GM23338 (cell line): ENCODE measurements around the gene CD79A. TPM values are rescaled to one million over a fixed set of nuclear protein-coding genes. Genes with fewer than 3 reads are reported as not detected.

Experiments
- ATAC-seq: fragments of 200-7000 bp; cut with Tn5 transposase; 3 replicates; pipeline ENCODE4 v1.9.1; 2020
- DNase-seq: peaks from one replicate; pipeline ENCODE4 v3.0.0-alpha.2; 2015; ENCODE audit warnings: low spot score
- H2AFZ ChIP-seq: fragments of 200-600 bp; sonication (generic); 2 replicates; pipeline ENCODE4 v1.8.0; 2016; ENCODE audit warnings: antibody characterized with exemption, mild to moderate bottlenecking, moderate library complexity
- H3F3A ChIP-seq: fragments of 200-600 bp; sonication (generic); replicated peaks from 2 replicates; pipeline ENCODE4 v1.8.0; 2017; ENCODE audit warnings: antibody characterized with exemption, mixed run types, low read depth
- H3K27ac ChIP-seq: fragments of 200-600 bp; sonication (generic); 2 replicates; pipeline ENCODE4 v1.6.1; 2016; ENCODE audit warnings: low read depth
- H3K27me3 ChIP-seq: fragments of 200-600 bp; sonication (generic); 2 replicates; pipeline ENCODE4 v1.8.0; 2016; ENCODE audit warnings: mild to moderate bottlenecking, mixed run types, moderate library complexity; ENCODE audit not compliant: insufficient read depth
- H3K36me3 ChIP-seq: fragments of 200-600 bp; sonication (generic); 2 replicates; pipeline ENCODE4 v1.8.0; 2016; ENCODE audit warnings: mild to moderate bottlenecking; ENCODE audit not compliant: insufficient read depth
- H3K4me1 ChIP-seq: fragments of 200-600 bp; sonication (generic); 2 replicates; pipeline ENCODE4 v1.8.0; 2016; ENCODE audit warnings: mild to moderate bottlenecking, moderate library complexity; ENCODE audit not compliant: insufficient read depth
- H3K4me2 ChIP-seq: fragments of 200-600 bp; sonication (generic); 2 replicates; pipeline ENCODE4 v1.7.1; 2017; ENCODE audit warnings: mixed run types
- H3K4me3 ChIP-seq: fragments of 200-600 bp; sonication (generic); 2 replicates; pipeline ENCODE4 v1.6.1; 2016; ENCODE audit warnings: mixed run types
- H3K79me2 ChIP-seq: fragments of 200-600 bp; sonication (generic); replicated peaks from 2 replicates; pipeline ENCODE4 v1.8.0; 2017; ENCODE audit warnings: mild to moderate bottlenecking; ENCODE audit not compliant: insufficient read depth
- H3K9me2 ChIP-seq: fragments of 200-600 bp; sonication (generic); 2 replicates; pipeline ENCODE4 v1.8.0; 2017; ENCODE audit not compliant: insufficient read depth
- H4K20me1 ChIP-seq: fragments of 200-600 bp; sonication (generic); replicated peaks from 2 replicates; pipeline ENCODE4 v1.8.0; 2017; ENCODE audit warnings: mild to moderate bottlenecking; ENCODE audit not compliant: insufficient read depth
- H3K27ac Mint-ChIP-seq: 2 replicates; pipeline ENCODE4 v1.8.0; 2020; ENCODE audit warnings: inconsistent platforms, mild to moderate bottlenecking, moderate library complexity, mixed read lengths
- H3K27me3 Mint-ChIP-seq: 3 replicates; pipeline ENCODE4 v1.8.0; 2022; ENCODE audit warnings: low read depth, mild to moderate bottlenecking, moderate library complexity, mixed read lengths, inconsistent platforms; ENCODE audit not compliant: insufficient read depth, poor library complexity
- H3K36me3 Mint-ChIP-seq: 3 replicates; pipeline ENCODE4 v1.8.0; 2021; ENCODE audit warnings: low read depth, mild to moderate bottlenecking, inconsistent platforms, moderate library complexity, mixed read lengths
- H3K4me1 Mint-ChIP-seq: 3 replicates; pipeline ENCODE4 v1.8.0; 2020; ENCODE audit warnings: mild to moderate bottlenecking, inconsistent platforms, mixed read lengths
- H3K4me3 Mint-ChIP-seq: 3 replicates; pipeline ENCODE4 v1.8.0; 2021; ENCODE audit warnings: moderate library complexity, mild to moderate bottlenecking, inconsistent platforms, mixed read lengths
- H3K9me3 Mint-ChIP-seq: 3 replicates; pipeline ENCODE4 v1.8.0; 2020; ENCODE audit warnings: moderate library complexity, mild to moderate bottlenecking, inconsistent platforms, mixed read lengths
- CREB1 ChIP-seq: fragments of 250-450 bp; sonication (Bioruptor Pico); IDR thresholded peaks from 2 replicates; pipeline ENCODE4 v1.5.0; 2020; ENCODE audit warnings: low read depth, mild to moderate bottlenecking, moderate library complexity
- CTCF ChIP-seq, 2 experiments: fragments of 200-600 bp in 1 of 2; sonication (generic) in 1 of 2; conservative IDR thresholded peaks; 2 replicates each; pipeline versions ENCODE4 v1.5.1 to v1.6.1; 2016 to 2017; ENCODE audit warnings: antibody characterized with exemption in 2 of 2, low read depth in 2 of 2, mild to moderate bottlenecking in 2 of 2, moderate library complexity in 1 of 2
- EZH2 ChIP-seq: fragments of 200-600 bp; sonication (generic); IDR thresholded peaks from one replicate; pipeline ENCODE4 v1.8.0; 2017; ENCODE audit warnings: antibody characterized with exemption, mild to moderate bottlenecking, low read depth; ENCODE audit not compliant: unreplicated experiment
- JUNB ChIP-seq: IDR thresholded peaks from one replicate; pipeline ENCODE4 v1.6.1; 2016; ENCODE audit warnings: antibody characterized with exemption; ENCODE audit not compliant: unreplicated experiment
- STAT1 ChIP-seq: IDR thresholded peaks from one replicate; pipeline ENCODE4 v1.6.1; 2016; ENCODE audit warnings: antibody characterized with exemption; ENCODE audit not compliant: unreplicated experiment
- ZNF114 ChIP-seq: fragments of 250-450 bp; sonication (Bioruptor Pico); IDR thresholded peaks from 2 replicates; pipeline ENCODE4 v1.5.0; 2020; ENCODE audit warnings: mild to moderate bottlenecking, moderate library complexity
- polyA plus RNA-seq: library from polyadenylated mRNA; unstranded; fragments of >200 nt; fragmentation: Nextera tagmentation; extraction: Ambion mirVana; gene quantifications from 2 replicates; pipeline ENCODE4 v1.2.1, GENCODE V29; 2016
- total RNA-seq: library from RNA; depleted of rRNA; stranded (reverse); fragments of >200 nt; shearing (Covaris generic); gene quantifications from 2 replicates; pipeline ENCODE4 v1.2.3, GENCODE V29; 2014
- TF ChIP-seq, protein P1 (sequence below): IDR thresholded peaks from one replicate; pipeline ENCODE4 v1.6.1; 2018; ENCODE audit warnings: antibody characterized with exemption; ENCODE audit not compliant: unreplicated experiment

Gene CD79A
- total and polyA plus RNA-seq, 2 experiments from 2014 or later: 0.27 TPM; not detected in 1

- peaks cover 31% of the 10 kb centered on the region for H3K27me3 Mint-ChIP-seq
- H3K4me3 Mint-ChIP-seq: no peak overlapping the region
- H3K9me2 ChIP-seq: no peaks in the 10 kb centered on the region
- peaks cover 16% of the 10 kb centered on the region for H3F3A ChIP-seq
- no peak overlapping the region for H3K4me2 ChIP-seq
- no peak overlapping the region for H2AFZ ChIP-seq
- no peak for TF ChIP-seq CTCF (conservative IDR thresholded peaks at IDR 0.05; ENCODE audit: low read depth in 2 of 2)
- no peak for TF ChIP-seq CREB1 (CRISPR knock-in tag)
- TF ChIP-seq, protein P1, sequence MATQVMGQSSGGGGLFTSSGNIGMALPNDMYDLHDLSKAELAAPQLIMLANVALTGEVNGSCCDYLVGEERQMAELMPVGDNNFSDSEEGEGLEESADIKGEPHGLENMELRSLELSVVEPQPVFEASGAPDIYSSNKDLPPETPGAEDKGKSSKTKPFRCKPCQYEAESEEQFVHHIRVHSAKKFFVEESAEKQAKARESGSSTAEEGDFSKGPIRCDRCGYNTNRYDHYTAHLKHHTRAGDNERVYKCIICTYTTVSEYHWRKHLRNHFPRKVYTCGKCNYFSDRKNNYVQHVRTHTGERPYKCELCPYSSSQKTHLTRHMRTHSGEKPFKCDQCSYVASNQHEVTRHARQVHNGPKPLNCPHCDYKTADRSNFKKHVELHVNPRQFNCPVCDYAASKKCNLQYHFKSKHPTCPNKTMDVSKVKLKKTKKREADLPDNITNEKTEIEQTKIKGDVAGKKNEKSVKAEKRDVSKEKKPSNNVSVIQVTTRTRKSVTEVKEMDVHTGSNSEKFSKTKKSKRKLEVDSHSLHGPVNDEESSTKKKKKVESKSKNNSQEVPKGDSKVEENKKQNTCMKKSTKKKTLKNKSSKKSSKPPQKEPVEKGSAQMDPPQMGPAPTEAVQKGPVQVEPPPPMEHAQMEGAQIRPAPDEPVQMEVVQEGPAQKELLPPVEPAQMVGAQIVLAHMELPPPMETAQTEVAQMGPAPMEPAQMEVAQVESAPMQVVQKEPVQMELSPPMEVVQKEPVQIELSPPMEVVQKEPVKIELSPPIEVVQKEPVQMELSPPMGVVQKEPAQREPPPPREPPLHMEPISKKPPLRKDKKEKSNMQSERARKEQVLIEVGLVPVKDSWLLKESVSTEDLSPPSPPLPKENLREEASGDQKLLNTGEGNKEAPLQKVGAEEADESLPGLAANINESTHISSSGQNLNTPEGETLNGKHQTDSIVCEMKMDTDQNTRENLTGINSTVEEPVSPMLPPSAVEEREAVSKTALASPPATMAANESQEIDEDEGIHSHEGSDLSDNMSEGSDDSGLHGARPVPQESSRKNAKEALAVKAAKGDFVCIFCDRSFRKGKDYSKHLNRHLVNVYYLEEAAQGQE: no peak
- TF ChIP-seq JUNB: no peak
- TF ChIP-seq ZNF114 (CRISPR knock-in tag): no peak
- TF ChIP-seq EZH2: no peak
- TF ChIP-seq STAT1: no peak
- peaks cover 29% of the 10 kb centered on the region for H3K27me3 ChIP-seq
- no peak overlapping the region for H3K27ac Mint-ChIP-seq
- H3K4me1 ChIP-seq: peaks cover 8% of the 10 kb centered on the region
- peaks cover 3% of the 10 kb centered on the region; the same call in 1 of the 2 replicates for H3K79me2 ChIP-seq
- H3K4me3 ChIP-seq: no peak overlapping the region
- peaks cover 17% of the 10 kb centered on the region for H3K4me1 Mint-ChIP-seq
- no peak overlapping the region for H3K27ac ChIP-seq
- ATAC-seq (no peak), DNase-seq (no peak)
- H3K36me3 Mint-ChIP-seq: no peaks in the 10 kb centered on the region; the same call in 2 of the 3 replicates
- no peaks in the 10 kb centered on the region for H3K36me3 ChIP-seq
- H3K9me3 Mint-ChIP-seq: peaks cover 4% of the 10 kb centered on the region; the same call in 1 of the 3 replicates
- no peaks in the 10 kb centered on the region for H4K20me1 ChIP-seq
Observed at GRCh38 chr19:41879670-41880328, 2.7 kb downstream of the CD79A start.

DNA sequence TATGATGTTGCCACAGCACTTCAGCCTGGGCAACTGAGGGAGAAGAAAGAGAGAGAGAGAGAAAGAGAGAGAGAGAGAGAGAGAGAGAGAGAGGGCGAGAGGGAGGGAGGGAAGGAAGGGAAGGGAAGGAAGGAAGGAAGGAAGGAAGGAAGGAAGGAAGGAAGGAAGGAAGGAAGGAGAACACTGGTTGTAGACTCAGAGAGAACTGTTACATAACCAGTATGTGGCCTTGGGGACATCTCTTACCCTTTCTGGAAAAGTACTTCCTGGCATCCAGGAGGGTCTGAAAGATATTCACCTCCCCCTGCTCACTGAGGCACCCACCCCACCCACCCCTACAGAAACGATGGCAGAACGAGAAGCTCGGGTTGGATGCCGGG is 3.2 kb downstream of the CD79A start:
- TF ChIP-seq JUNB: no peak
- ATAC-seq: no peak
- Histone ChIP-seq H2AFZ (no peak overlapping the region), H4K20me1 (no peaks in the 10 kb centered on the region), H3K9me2 (no peaks in the 10 kb centered on the region), H3K27me3 (peaks cover 29% of the 10 kb centered on the region), H3K4me3 (no peak overlapping the region), H3F3A (peaks cover 16% of the 10 kb centered on the region), H3K27ac (no peak overlapping the region), H3K4me1 (peaks cover 12% of the 10 kb centered on the region), H3K36me3 (no peaks in the 10 kb centered on the region), H3K4me2 (no peak overlapping the region), H3K79me2 (peaks cover 6% of the 10 kb centered on the region; the same call in 1 of the 2 replicates)
- DNase-seq: no peak
- peaks cover 21% of the 10 kb centered on the region for H3K4me1 Mint-ChIP-seq
- H3K36me3 Mint-ChIP-seq: no peaks in the 10 kb centered on the region; the same call in 2 of the 3 replicates
- H3K27me3 Mint-ChIP-seq: peaks cover 31% of the 10 kb centered on the region
- no peak overlapping the region for H3K4me3 Mint-ChIP-seq
- no peak overlapping the region for H3K27ac Mint-ChIP-seq
- H3K9me3 Mint-ChIP-seq: peaks cover 4% of the 10 kb centered on the region; the same call in 1 of the 3 replicates
